Neuronal stem cell (in vitro differentiated cells): ENCODE results near the gene NSD1.
"Not testable (repeated sequence)": the region's sequence is repeated elsewhere in the genome, so short reads cannot be mapped to it uniquely, and the experiment has no call there.

ENCODE experiments used
- DNase-seq: peaks from one replicate; pipeline ENCODE4 v3.0.0-alpha.2; 2013; ENCODE audit warnings: low spot score
- H2AFZ ChIP-seq: one replicate; pipeline ENCODE4 v1.6.1; 2013; ENCODE audit warnings: mild to moderate bottlenecking, low read length, inconsistent platforms
- H2AK5ac ChIP-seq: 2 replicates; pipeline ENCODE4 v1.6.1; 2013; ENCODE audit warnings: low read depth, mild to moderate bottlenecking, inconsistent platforms, low read length, moderate library complexity, mixed read lengths
- H2BK120ac ChIP-seq: 2 replicates; pipeline ENCODE4 v1.6.1; 2013; ENCODE audit warnings: low read depth, mild to moderate bottlenecking, inconsistent platforms, low read length, moderate library complexity, mixed read lengths
- H2BK12ac ChIP-seq: one replicate; pipeline ENCODE4 v1.6.1; 2013; ENCODE audit warnings: low read length, inconsistent platforms
- H2BK15ac ChIP-seq: 2 replicates; pipeline ENCODE4 v1.6.1; 2013; ENCODE audit warnings: mild to moderate bottlenecking, low read length, inconsistent platforms, mixed read lengths
- H2BK5ac ChIP-seq: one replicate; pipeline ENCODE4 v1.6.1; 2013; ENCODE audit warnings: inconsistent platforms, mild to moderate bottlenecking, low read length, moderate library complexity
- H3K14ac ChIP-seq: one replicate; pipeline ENCODE4 v1.6.1; 2013; ENCODE audit warnings: low read length, inconsistent platforms
- H3K18ac ChIP-seq: 2 replicates; pipeline ENCODE4 v1.6.1; 2013; ENCODE audit warnings: low read length, inconsistent platforms
- H3K23ac ChIP-seq: 2 replicates; pipeline ENCODE4 v1.6.1; 2013; ENCODE audit warnings: low read depth, mild to moderate bottlenecking, mixed read lengths, low read length, inconsistent platforms; ENCODE audit not compliant: poor library complexity
- H3K27ac ChIP-seq: replicated peaks from 3 replicates; pipeline ENCODE4 v1.5.1; 2013; ENCODE audit warnings: low read length, inconsistent platforms
- H3K27me3 ChIP-seq, 3 experiments: 2 replicates each; pipeline ENCODE4 v1.6.1; 2013; ENCODE audit warnings: low read length in 3 of 3, mild to moderate bottlenecking in 2 of 3, inconsistent platforms in 1 of 3, low read depth in 1 of 3, mixed read lengths in 1 of 3, moderate library complexity in 1 of 3; ENCODE audit not compliant: control insufficient read depth in 3 of 3, insufficient read depth in 3 of 3
- H3K36me3 ChIP-seq, 2 donors: replicated peaks in 1 of 2; 2 replicates each; pipeline ENCODE4 v1.6.1; 2013; ENCODE audit warnings: low read length in 2 of 2; ENCODE audit not compliant: control insufficient read depth in 2 of 2, insufficient read depth in 2 of 2
- H3K4ac ChIP-seq: 2 replicates; pipeline ENCODE4 v1.6.1; 2013; ENCODE audit warnings: inconsistent platforms, mild to moderate bottlenecking, low read length, moderate library complexity
- H3K4me1 ChIP-seq, 2 donors: 1 replicate in 1 of 2; 2 replicates in 1 of 2; pipeline ENCODE4 v1.6.1; 2013; ENCODE audit warnings: low read length in 2 of 2, low read depth in 1 of 2; ENCODE audit not compliant: control insufficient read depth in 2 of 2, insufficient read depth in 1 of 2
- H3K4me2 ChIP-seq: one replicate; pipeline ENCODE4 v1.6.1; 2013; ENCODE audit warnings: mild to moderate bottlenecking, low read length, inconsistent platforms; ENCODE audit not compliant: insufficient read depth, poor library complexity, severe bottlenecking
- H3K4me3 ChIP-seq, 2 donors: 2 replicates each; pipeline ENCODE4 v1.5.1; 2013; ENCODE audit warnings: low read length in 2 of 2, mild to moderate bottlenecking in 2 of 2, inconsistent platforms in 1 of 2, moderate library complexity in 1 of 2
- H3K79me1 ChIP-seq: one replicate; pipeline ENCODE4 v1.6.1; 2013; ENCODE audit warnings: low read depth, mild to moderate bottlenecking, inconsistent platforms, low read length, moderate library complexity
- H3K9ac ChIP-seq: one replicate; pipeline ENCODE4 v1.6.1; 2013; ENCODE audit warnings: mild to moderate bottlenecking, low read depth, low read length, inconsistent platforms; ENCODE audit not compliant: poor library complexity
- H3K9me3 ChIP-seq, 2 donors: replicated peaks in 1 of 2; 2 replicates each; pipeline versions ENCODE3 to v1.6.1; 2013; ENCODE audit warnings: low read length in 2 of 2, mild to moderate bottlenecking in 2 of 2, inconsistent platforms in 1 of 2, low read depth in 1 of 2, mixed read lengths in 1 of 2, moderate library complexity in 1 of 2; ENCODE audit not compliant: control insufficient read depth in 2 of 2, insufficient read depth in 1 of 2
- H4K8ac ChIP-seq: one replicate; pipeline ENCODE4 v1.6.1; 2013; ENCODE audit warnings: low read depth, mild to moderate bottlenecking, inconsistent platforms, low read length, moderate library complexity
- H4K91ac ChIP-seq: one replicate; pipeline ENCODE4 v1.6.1; 2013; ENCODE audit warnings: low read length, low read depth, mild to moderate bottlenecking, inconsistent platforms; ENCODE audit not compliant: poor library complexity
- WGBS, 2 donors: extraction: QIAGEN DNeasy Blood & Tissue Kit; methylation state at CpG; one replicate each; pipeline ENCODE4 v1.1.7; 2013; ENCODE audit warnings: missing lambda C conversion rate in 2 of 2, mixed read lengths in 1 of 2; ENCODE audit not compliant: insufficient read length in 2 of 2, insufficient replicate concordance in 1 of 2; ENCODE audit errors: extremely low coverage in 2 of 2; 5-methylcytosine and 5-hydroxymethylcytosine counted together

NSD1 gene

DNA sequence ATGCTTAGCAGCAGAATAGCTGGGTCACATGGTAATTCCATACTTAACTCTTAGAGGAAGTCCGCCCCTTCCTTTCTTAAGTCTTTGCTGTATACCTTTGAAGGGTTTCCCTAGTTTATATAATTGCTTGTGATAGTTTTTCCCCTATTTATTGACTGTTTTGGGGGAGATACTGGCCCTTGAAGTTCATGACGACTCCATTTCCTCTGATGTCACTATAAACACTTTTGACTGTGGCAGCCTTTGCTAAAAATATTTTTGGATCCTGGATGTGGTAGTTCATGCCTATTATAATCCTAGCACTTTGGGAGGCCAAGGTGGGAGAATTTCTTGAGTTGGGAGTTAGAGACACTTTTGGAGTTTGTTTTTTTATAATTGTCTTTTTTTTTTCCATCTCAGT lies 38.4 kb downstream of the NSD1 start:
- Histone ChIP-seq H2AK5ac (no peak overlapping the region), H3K23ac (no peak overlapping the region), H2BK12ac (no peak overlapping the region), H3K9me3 (no peaks in the 10 kb centered on the region), H4K91ac (no peak overlapping the region), H4K8ac (no peak overlapping the region), H3K4me1 (no peaks in the 10 kb centered on the region), H3K79me1 (peaks cover 4% of the 10 kb centered on the region), H3K9ac (no peak overlapping the region), H2BK15ac (no peak overlapping the region), H2BK120ac (no peak overlapping the region), H3K36me3 (peaks cover 0 to 6% of the 10 kb centered on the region in 2 donors), H2AFZ (no peak overlapping the region), H3K4ac (no peak overlapping the region), H2BK5ac (no peak overlapping the region), H3K14ac (no peak overlapping the region), H3K27me3 (no peaks in the 10 kb centered on the region), H3K27ac (no peak overlapping the region), H3K4me2 (no peak overlapping the region), H3K4me3 (no peak overlapping the region), H3K18ac (no peak overlapping the region)
- WGBS, 2 donors: no CpG with 5 or more reads among the region's 2 CpGs
- DNase-seq: no peak

DNA sequence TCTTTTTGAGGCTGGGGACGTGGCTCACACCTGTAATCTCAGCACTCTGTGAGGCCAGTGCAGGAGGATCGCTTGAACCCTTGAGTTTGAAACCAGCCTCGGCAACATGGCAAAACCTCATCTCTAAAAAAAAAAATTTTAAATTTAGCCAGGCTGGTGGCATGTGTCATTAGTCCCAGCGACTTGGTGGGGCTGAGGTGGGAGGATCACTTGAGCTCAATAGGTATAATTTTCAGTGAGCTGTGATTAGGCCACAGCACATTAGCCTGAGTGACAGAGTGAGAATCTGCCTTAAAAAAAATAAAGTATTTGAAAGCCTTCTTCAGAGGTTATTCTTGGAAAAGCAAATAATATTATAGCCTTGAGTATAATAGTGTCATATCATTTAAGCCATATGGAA lies 41.8 kb downstream of the NSD1 start:
- no peak overlapping the region for H4K91ac ChIP-seq
- no peak overlapping the region for H3K27ac ChIP-seq
- no peaks in the 10 kb centered on the region for H3K79me1 ChIP-seq
- H3K23ac ChIP-seq: no peak overlapping the region
- H3K4me1 ChIP-seq: no peaks in the 10 kb centered on the region
- H3K9ac ChIP-seq: no peak overlapping the region
- H4K8ac ChIP-seq: no peak overlapping the region
- H2BK120ac ChIP-seq: no peak overlapping the region
- H2BK15ac ChIP-seq: no peak overlapping the region
- H3K9me3 ChIP-seq: no peaks in the 10 kb centered on the region
- H2BK12ac ChIP-seq: no peak overlapping the region
- no peaks in the 10 kb centered on the region for H3K27me3 ChIP-seq
- no peak overlapping the region for H3K4me3 ChIP-seq
- no peak overlapping the region for H3K18ac ChIP-seq
- no peak overlapping the region for H3K4ac ChIP-seq
- no CpG with 5 or more reads among the region's 4 CpGs for WGBS, 2 donors
- no peak for DNase-seq
- no peak overlapping the region for H3K14ac ChIP-seq
- no peak overlapping the region for H3K4me2 ChIP-seq
- no peak overlapping the region for H2BK5ac ChIP-seq
- H3K36me3 ChIP-seq: no peaks in the 10 kb centered on the region
- no peak overlapping the region for H2AK5ac ChIP-seq
- no peak overlapping the region for H2AFZ ChIP-seq

DNA sequence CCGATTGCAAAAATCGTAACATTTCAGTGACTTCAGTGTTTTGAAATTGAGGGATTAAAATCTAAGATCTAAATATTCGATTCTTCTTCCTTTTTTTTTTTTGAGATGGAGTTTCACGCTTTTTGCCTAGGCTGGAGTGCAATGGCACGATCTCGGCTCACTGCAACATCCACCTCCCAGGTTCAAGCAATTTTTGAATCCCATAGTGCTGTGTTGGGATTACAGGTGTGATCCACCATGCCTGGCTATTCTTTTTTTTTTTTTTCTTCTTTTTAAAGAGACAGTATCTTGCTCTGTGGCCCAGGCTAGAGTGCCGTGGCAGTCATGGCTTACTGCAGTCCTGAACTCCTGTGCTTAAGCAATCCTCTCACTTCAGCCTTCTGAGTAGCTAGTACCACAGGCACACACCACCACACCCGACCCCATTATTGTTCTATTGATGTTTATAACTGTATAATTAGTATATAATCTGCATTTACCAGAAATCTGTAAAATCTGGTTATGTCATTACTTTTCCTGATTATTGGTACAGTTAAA lies 42.7 kb downstream of the NSD1 start:
- Histone ChIP-seq H2AFZ (no peak overlapping the region), H2BK15ac (no peak overlapping the region), H3K14ac (no peak overlapping the region)

DNA sequence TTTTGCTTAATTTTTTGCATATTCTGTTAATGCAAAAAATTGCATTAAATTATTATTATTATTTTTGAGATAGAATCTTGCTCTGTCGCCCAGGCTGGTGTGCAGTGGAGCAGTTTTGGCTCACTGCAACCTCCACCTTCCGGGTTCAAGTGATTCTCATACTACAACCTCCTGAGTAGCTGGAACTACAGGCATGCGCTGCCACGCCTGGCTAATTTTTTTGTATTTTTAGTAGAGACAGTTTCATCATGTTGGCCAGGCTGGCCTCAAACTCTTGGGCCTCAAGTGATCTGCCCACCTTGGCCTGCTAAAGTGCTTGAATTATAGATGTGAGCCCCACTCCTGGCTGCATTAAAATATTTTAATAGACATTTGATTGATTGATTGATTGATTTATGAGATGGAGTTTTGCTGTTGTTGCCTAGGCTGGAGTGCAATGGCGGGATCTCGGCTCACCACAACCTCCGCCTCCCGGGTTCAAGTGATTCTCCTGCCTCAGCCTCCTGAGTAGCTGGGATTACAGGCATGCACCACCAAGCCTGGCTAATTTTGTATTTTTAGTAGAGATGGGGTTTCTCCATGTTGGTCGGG lies 44.4 kb downstream of the NSD1 start:
- not testable (repeated sequence) for H2AFZ ChIP-seq, H3K4me2 ChIP-seq, H3K27ac ChIP-seq, H3K18ac ChIP-seq, H3K4ac ChIP-seq, H3K4me1 ChIP-seq, H3K36me3 ChIP-seq, H3K9ac ChIP-seq, H2BK15ac ChIP-seq, H2AK5ac ChIP-seq, H2BK12ac ChIP-seq, H3K14ac ChIP-seq, H3K79me1 ChIP-seq, H4K91ac ChIP-seq, H3K27me3 ChIP-seq, H2BK5ac ChIP-seq, H3K4me3 ChIP-seq, H4K8ac ChIP-seq, DNase-seq, H2BK120ac ChIP-seq, H3K23ac ChIP-seq, H3K9me3 ChIP-seq
- no CpG with 5 or more reads among the region's 9 CpGs for whole genome bisulfite sequencing, 2 donors

More for the DNA sequence above, 42.7 kb downstream of the NSD1 start:
- no peak overlapping the region for H2BK120ac ChIP-seq
- WGBS, 2 donors: no CpG with 5 or more reads among the region's 8 CpGs
- H4K91ac ChIP-seq: no peak overlapping the region
- no peak overlapping the region for H3K4ac ChIP-seq
- H3K4me2 ChIP-seq: no peak overlapping the region
- H3K18ac ChIP-seq: no peak overlapping the region
- H3K27ac ChIP-seq: no peak overlapping the region
- DNase-seq: no peak
- no peak overlapping the region for H2BK12ac ChIP-seq
- H2BK5ac ChIP-seq: no peak overlapping the region
- no peaks in the 10 kb centered on the region for H3K4me1 ChIP-seq
- no peak overlapping the region for H3K4me3 ChIP-seq
- H3K9me3 ChIP-seq: no peaks in the 10 kb centered on the region
- H3K23ac ChIP-seq: no peak overlapping the region
- H3K36me3 ChIP-seq: no peaks in the 10 kb centered on the region
- no peaks in the 10 kb centered on the region for H3K27me3 ChIP-seq
- H4K8ac ChIP-seq: no peak overlapping the region
- H2AK5ac ChIP-seq: no peak overlapping the region
- H3K79me1 ChIP-seq: no peaks in the 10 kb centered on the region
- no peak overlapping the region for H3K9ac ChIP-seq
